K562 (cell line): ENCODE results near the gene USH2A.

Source experiments
- ZFP91 ChIP-seq: sonication (generic); formaldehyde crosslinking; IDR thresholded peaks from 2 replicates; pipeline ENCODE4 v1.8.0; 2022; ENCODE audit warnings: mild to moderate bottlenecking, missing genetic modification reagents
- ZNF24 ChIP-seq: fragments of 450-650 bp; IDR thresholded peaks from 2 replicates; pipeline ENCODE4 v1.6.1; 2016

DNA sequence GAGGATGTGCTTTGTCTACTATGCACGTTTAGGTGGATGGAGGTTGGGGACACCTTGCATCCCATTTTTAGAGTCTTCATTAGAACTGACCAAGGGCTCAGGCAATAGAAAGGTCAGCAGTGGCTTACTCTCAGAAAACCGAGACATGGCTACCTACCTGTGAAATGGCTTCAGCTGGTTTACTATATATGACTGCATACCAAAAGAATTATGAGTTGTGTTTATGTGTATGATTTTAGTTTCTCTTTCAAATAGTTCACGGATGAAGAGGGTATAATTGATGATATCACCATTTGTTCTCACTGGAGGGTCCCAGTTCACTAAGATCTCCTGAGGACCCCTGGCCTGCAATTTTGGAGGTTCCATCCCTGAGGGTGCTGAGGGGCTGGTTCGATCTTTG is 749.3 kb downstream of the USH2A start:
- TF ChIP-seq ZFP91 (CRISPR knock-in tag): no peak
- no peak for TF ChIP-seq ZNF24
